Measurements from ENCODE around the gene RUSC1. TPM values are rescaled to one million over a fixed set of nuclear protein-coding genes. Genes with fewer than 3 reads are reported as not detected.

RUSC1 gene
- total and polyA plus RNA-seq, 11 donors = 14.6 to 28.0 (median 16.3) TPM

GRCh38 chr1:155301342-155301841 lies 19.3 kb upstream of the RUSC1 start, which contains the start of gene PKLR:
PKLR (minus strand) TSS chr1:155301438; CDS start chr1:155301395, 43 bp downstream.
- Histone ChIP-seq H3K36me3 (no peaks in the 10 kb centered on the region), H3K4me3 (no peak within 1 kb of the TSS), H3K9me3 (no peaks in the 10 kb centered on the region), H3K27ac (no peak within 1 kb of the TSS), H3K4me1 (no peaks in the 10 kb centered on the region), H3K27me3 (peaks cover 0 to 11% (median 4%) of the 10 kb centered on the region in 9 donors)
- intact Hi-C loops (cut with DNase I) = no loop called here
- WGBS, 4 donors = 80 to 85% (median 83%) methylated on average over 5 of the region's 5 CpGs
- no peak for ATAC-seq
- no peak for DNase-seq
- TF ChIP-seq POLR2A (IDR thresholded peaks at IDR 0.05) = no peak
- no peak for TF ChIP-seq CTCF (IDR thresholded peaks at IDR 0.05)

DNA sequence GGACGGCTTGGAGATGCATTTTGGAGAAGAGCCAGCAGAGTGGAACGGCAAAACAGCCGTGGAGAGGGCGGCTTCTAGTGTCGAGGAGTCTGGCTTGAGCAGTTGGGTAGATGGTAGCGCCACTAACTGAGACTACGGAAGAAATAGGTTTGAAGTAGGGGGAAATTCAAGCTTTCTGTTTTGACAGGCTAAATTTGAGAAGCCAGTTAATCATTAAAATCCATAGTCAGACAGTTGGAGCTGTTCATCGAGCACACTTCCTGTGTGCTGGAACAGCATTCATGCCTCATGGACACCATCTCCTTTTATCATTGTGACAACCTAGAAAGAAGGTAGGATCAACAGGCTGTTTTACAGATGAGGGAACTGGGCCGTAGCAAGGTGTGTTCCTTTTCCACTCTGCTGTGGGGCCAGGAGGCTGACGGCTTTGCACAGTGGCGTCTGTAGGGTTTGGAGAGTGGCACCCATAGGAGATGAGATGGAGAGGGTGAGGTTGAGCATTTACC lies 16.1 kb upstream of the RUSC1 start:
- Histone ChIP-seq H3K36me3 (no peaks in the 10 kb centered on the region), H3K9me3 (no peaks in the 10 kb centered on the region), H3K27ac (no peak overlapping the region), H3K4me3 (no peak overlapping the region), H3K27me3 (no peaks in the 10 kb centered on the region), H3K4me1 (peaks cover 1 to 16% (median 6%) of the 10 kb centered on the region in 12 donors)
- TF ChIP-seq CTCF (IDR thresholded peaks at IDR 0.05) = no peak
- TF ChIP-seq POLR2A (IDR thresholded peaks at IDR 0.05) = no peak
- intact Hi-C loops (cut with DNase I) = loop anchor here in 2 of 10 donors (2.0 to 5.0 kb wide), 3 partner anchors 26 to 52 kb away; partner anchors contain the start of gene SCAMP3 (in 1 of the 2)
- 82 to 84% (median 83%) methylated on average over 11 of the region's 11 CpGs for WGBS, 4 donors
- ATAC-seq = no peak
- DNase-seq = no peak

DNA sequence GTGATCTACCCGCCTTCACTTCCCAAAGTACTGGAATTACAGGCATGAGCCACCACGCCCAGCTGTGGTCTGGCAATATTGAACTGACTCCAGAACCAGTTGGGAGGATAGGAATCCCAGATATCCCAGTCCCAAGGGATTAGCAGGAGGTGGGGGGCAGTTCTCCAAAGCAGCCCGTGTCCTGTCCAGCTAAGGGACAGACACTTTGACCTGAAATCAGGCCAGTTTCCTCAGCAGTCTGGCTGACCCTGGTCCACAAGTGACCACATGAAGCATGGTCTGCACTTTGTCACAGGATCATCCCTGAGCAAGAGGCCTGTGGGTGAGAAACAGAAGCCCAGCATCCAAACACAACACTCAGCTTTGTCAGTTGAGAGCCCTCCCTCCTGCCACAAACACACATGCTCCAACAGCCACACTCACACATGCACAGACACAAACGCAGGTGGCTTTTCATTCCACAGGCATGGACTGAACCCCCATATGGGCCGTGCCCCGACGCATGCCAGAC lies 14.8 kb upstream of the RUSC1 start:
- intact Hi-C loops (cut with DNase I) = loop anchor here in 2 of 10 donors (2.0 to 5.0 kb wide), 3 partner anchors 27 to 54 kb away; partner anchors contain the start of gene SCAMP3 (in 1 of the 2)
- Histone ChIP-seq H3K36me3 (peaks cover 0 to 8% (median 3%) of the 10 kb centered on the region in 9 donors), H3K27me3 (no peaks in the 10 kb centered on the region), H3K27ac (peak overlapping the region in 1 of 12 donors; percentile 19), H3K4me1 (peaks cover 4 to 28% (median 16%) of the 10 kb centered on the region in 12 donors), H3K9me3 (no peaks in the 10 kb centered on the region), H3K4me3 (no peak overlapping the region)
- no peak for TF ChIP-seq POLR2A (IDR thresholded peaks at IDR 0.05)
- no peak for TF ChIP-seq CTCF (IDR thresholded peaks at IDR 0.05)
- DNase-seq (no peak), ATAC-seq (no peak)
- WGBS, 4 donors = 52 to 76% (median 68%) methylated on average over 3 to 7 of the region's 7 CpGs

DNA sequence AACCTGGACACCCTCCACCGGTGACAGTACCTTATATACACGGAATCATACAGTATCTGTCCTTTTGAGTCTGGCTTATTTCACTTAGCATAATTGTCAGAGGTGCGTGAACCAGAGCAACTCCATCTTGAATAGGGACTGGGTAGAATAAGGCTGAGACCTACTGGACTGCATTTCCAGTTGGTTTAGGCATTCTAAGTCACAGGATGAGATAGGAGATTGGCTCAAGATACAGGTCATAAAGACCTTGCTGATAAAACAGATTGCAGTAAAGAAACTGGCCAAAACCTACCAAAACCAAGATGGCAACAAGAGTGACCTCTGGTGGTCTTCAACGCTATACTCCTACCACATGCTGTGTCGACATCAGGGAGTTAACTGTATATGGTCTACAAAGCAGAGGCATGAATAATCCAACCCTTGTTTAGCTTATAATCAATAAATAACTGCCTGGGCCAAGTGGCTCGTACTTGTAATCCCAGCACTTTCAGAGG lies 13.4 kb upstream of the RUSC1 start:
- DNase-seq (no peak), ATAC-seq (no peak)
- H3K9me3 ChIP-seq = no peaks in the 10 kb centered on the region
- peaks cover 0 to 17% (median 11%) of the 10 kb centered on the region in 9 donors for H3K36me3 ChIP-seq
- no peak overlapping the region for H3K4me3 ChIP-seq
- H3K27ac ChIP-seq = peak overlapping the region in 2 of 12 donors; percentile 80 to 90
- TF ChIP-seq POLR2A (IDR thresholded peaks at IDR 0.05) = no peak
- TF ChIP-seq CTCF (IDR thresholded peaks at IDR 0.05) = peak in 11 of 12 donors; percentile 13 to 57 (median 36)
- no peaks in the 10 kb centered on the region for H3K27me3 ChIP-seq
- intact Hi-C loops (cut with DNase I) = loop anchor here in 2 of 10 donors (5.0 kb wide), 2 partner anchors 45 to 55 kb away; partner anchors contain the start of gene SCAMP3 (in 1 of the 2)
- 47 to 48% (median 47%) methylated on average over 6 of the region's 6 CpGs for whole genome bisulfite sequencing, 4 donors
- peaks cover 4 to 34% (median 18%) of the 10 kb centered on the region in 12 donors for H3K4me1 ChIP-seq

Measured in heart left ventricle (tissue), 16 donors.